Breast epithelium (tissue), 4 donors: ENCODE results near the gene MPI. TPM values are rescaled to one million over a fixed set of nuclear protein-coding genes. Genes with fewer than 3 reads are reported as not detected.

Source experiments
- DNase-seq, 2 donors: peaks; one replicate each; pipeline ENCODE4 v3.0.0-alpha.2; 2019; ENCODE audit warnings: low spot score in 2 of 2
- H3K27ac ChIP-seq, 2 donors: fragments of 200-600 bp; sonication (generic) in 1 of 2; one replicate each; pipeline ENCODE4 v1.5.1; 2016 to 2019; ENCODE audit warnings: mild to moderate bottlenecking in 1 of 2
- H3K27me3 ChIP-seq, 2 donors: fragments of 200-600 bp; sonication (generic) in 1 of 2; one replicate each; pipeline versions ENCODE4 v1.5.1 to v1.6.0; 2017 to 2019; ENCODE audit warnings: control low read depth in 1 of 2, mild to moderate bottlenecking in 1 of 2
- H3K36me3 ChIP-seq: fragments of 200-600 bp; one replicate; pipeline ENCODE4 v1.5.1; 2019
- H3K4me1 ChIP-seq, 2 donors: fragments of 200-600 bp; sonication (generic); one replicate each; pipeline ENCODE4 v1.5.1; 2016 to 2019; ENCODE audit warnings: control low read depth in 1 of 2
- H3K4me3 ChIP-seq, 3 donors: fragments of 200-600 bp; sonication (generic); 1 replicate in 2 of 3; 2 replicates in 1 of 3; pipeline ENCODE4 v1.5.1; 2016 to 2019; ENCODE audit warnings: mild to moderate bottlenecking in 3 of 3, moderate library complexity in 2 of 3
- H3K9me3 ChIP-seq, 2 donors: fragments of 200-600 bp; sonication (generic) in 1 of 2; one replicate each; pipeline ENCODE4 v1.5.1; 2016 to 2019; ENCODE audit warnings: control low read depth in 1 of 2
- POLR2A ChIP-seq: fragments of 450-650 bp; IDR thresholded peaks from one replicate; pipeline ENCODE4 v1.6.1; 2016; ENCODE audit warnings: antibody characterized with exemption, mild to moderate bottlenecking, moderate library complexity
- POLR2AphosphoS5 ChIP-seq, 3 donors: sonication (generic); formaldehyde crosslinking; IDR thresholded peaks; one replicate each; pipeline ENCODE4 v1.6.1; 2017; ENCODE audit warnings: antibody characterized with exemption in 3 of 3
- intact Hi-C: fragments of 100-400 bp; cut with DNase I; formaldehyde crosslinking; loops from one replicate; pipeline ENCODE4 v1.15.1; 2023; ENCODE audit warnings: low total_unique reads
- total RNA-seq, 3 donors: library from RNA; depleted of rRNA; stranded (reverse); fragments of >200 nt; gene quantifications; one replicate each; pipeline ENCODE4 v1.1.0, GENCODE V29; 2016
- TF ChIP-seq, protein P1 (sequence below), 3 donors: fragments of 450-650 bp; IDR thresholded peaks; one replicate each; pipeline ENCODE4 v1.5.1; 2016 to 2017; ENCODE audit warnings: antibody characterized with exemption in 3 of 3, mild to moderate bottlenecking in 3 of 3, moderate library complexity in 3 of 3

The MPI gene
- total RNA-seq, 3 donors from 2014 or later = 42.7 to 70.1 (median 48.3) TPM

GRCh38 chr15:74895830-74896229 is 6.0 kb downstream of the MPI start:
- no peaks in the 10 kb centered on the region for H3K36me3 ChIP-seq
- no peak for DNase-seq
- intact Hi-C loops = no loop called here
- H3K27ac ChIP-seq = no peak overlapping the region
- H3K4me1 ChIP-seq = no peaks in the 10 kb centered on the region
- no peaks in the 10 kb centered on the region for H3K27me3 ChIP-seq
- TF ChIP-seq POLR2AphosphoS5 (IDR thresholded peaks at IDR 0.05) = no peak
- no peak for TF ChIP-seq POLR2A
- TF ChIP-seq, protein P1, sequence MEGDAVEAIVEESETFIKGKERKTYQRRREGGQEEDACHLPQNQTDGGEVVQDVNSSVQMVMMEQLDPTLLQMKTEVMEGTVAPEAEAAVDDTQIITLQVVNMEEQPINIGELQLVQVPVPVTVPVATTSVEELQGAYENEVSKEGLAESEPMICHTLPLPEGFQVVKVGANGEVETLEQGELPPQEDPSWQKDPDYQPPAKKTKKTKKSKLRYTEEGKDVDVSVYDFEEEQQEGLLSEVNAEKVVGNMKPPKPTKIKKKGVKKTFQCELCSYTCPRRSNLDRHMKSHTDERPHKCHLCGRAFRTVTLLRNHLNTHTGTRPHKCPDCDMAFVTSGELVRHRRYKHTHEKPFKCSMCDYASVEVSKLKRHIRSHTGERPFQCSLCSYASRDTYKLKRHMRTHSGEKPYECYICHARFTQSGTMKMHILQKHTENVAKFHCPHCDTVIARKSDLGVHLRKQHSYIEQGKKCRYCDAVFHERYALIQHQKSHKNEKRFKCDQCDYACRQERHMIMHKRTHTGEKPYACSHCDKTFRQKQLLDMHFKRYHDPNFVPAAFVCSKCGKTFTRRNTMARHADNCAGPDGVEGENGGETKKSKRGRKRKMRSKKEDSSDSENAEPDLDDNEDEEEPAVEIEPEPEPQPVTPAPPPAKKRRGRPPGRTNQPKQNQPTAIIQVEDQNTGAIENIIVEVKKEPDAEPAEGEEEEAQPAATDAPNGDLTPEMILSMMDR (IDR thresholded peaks at IDR 0.05) = no peak
- H3K4me3 ChIP-seq = no peak overlapping the region
- no peaks in the 10 kb centered on the region for H3K9me3 ChIP-seq

DNA sequence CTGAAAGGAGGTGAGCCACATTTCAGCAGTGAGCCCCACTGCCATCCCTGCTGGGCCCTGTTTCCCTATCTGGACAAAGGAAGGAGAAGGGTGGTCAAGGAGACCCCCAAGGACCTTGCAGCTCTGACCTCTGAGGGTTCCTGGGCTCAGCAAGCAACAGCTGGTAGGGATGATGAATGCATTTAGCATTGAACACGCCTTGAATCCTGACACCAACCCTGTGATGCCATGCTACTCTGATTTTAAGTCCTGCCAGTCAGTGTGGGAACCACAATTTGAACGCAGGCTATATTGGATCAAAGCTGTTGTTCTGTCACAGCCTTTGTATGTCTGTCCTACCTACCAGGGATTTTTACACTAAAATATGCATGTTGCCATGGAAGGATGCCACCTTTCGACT is 6.5 kb downstream of the MPI start:
- Histone ChIP-seq H3K36me3 (no peaks in the 10 kb centered on the region), H3K27ac (no peak overlapping the region), H3K9me3 (no peaks in the 10 kb centered on the region), H3K27me3 (no peaks in the 10 kb centered on the region), H3K4me1 (no peaks in the 10 kb centered on the region), H3K4me3 (no peak overlapping the region)
- no peak for TF ChIP-seq POLR2A
- no peak for TF ChIP-seq POLR2AphosphoS5 (IDR thresholded peaks at IDR 0.05)
- TF ChIP-seq, protein P1 (IDR thresholded peaks at IDR 0.05) = no peak
- DNase-seq = no peak
- intact Hi-C loops = no loop called here

DNA sequence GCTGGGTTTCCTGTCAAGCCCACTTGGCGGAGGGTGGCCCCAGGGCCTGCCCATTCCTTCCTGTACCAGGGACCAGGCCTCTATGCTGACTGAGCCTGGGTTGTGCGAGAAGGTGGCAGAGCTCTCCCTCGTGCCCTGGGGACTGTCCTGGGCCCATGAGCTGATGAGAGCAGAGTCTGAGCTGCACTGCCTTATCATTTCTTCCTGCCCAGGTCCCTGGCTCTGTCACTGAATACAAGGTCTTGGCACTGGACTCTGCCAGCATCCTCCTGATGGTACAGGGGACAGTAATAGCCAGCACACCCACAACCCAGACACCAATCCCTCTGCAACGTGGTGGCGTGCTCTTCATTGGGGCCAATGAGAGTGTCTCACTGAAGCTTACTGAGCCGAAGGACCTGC is 7.5 kb downstream of the MPI start:
- DNase-seq = no peak
- Histone ChIP-seq H3K27ac (no peak overlapping the region), H3K36me3 (no peaks in the 10 kb centered on the region), H3K9me3 (no peaks in the 10 kb centered on the region), H3K4me3 (no peak overlapping the region), H3K4me1 (no peaks in the 10 kb centered on the region), H3K27me3 (no peaks in the 10 kb centered on the region)
- intact Hi-C loops = no loop called here
- TF ChIP-seq POLR2A (no peak), POLR2AphosphoS5 (IDR thresholded peaks at IDR 0.05) (no peak)
- TF ChIP-seq, protein P1 (IDR thresholded peaks at IDR 0.05) = no peak

DNA sequence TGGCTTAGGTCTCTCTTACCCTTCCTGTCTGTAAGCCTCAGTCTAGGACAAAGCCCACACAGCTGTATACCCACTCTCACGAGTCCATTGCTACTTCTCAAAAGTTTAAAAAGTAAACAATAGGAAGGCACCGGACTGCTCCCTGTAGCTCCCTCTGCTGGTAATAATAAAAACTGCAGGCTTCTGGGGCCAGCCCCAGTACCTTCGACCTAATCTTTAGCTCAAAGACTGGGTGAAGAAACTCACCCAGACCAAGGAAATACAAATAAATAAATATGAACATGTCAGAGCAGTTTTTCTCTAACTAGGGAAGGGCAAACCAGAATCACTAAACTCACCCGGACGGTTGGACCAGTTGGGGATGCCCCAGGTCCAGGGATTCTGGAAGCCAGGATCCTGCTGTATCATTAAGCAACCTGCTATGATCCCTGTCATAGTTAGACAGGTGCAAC is 11.8 kb downstream of the MPI start:
- Histone ChIP-seq H3K27ac (peak overlapping the region; percentile 21 to 67), H3K9me3 (no peaks in the 10 kb centered on the region), H3K27me3 (no peaks in the 10 kb centered on the region), H3K36me3 (no peaks in the 10 kb centered on the region), H3K4me1 (peaks cover 2 to 9% of the 10 kb centered on the region in 2 donors), H3K4me3 (no peak overlapping the region)
- peak; percentile 50 to 63 for DNase-seq
- TF ChIP-seq POLR2A (no peak), POLR2AphosphoS5 (IDR thresholded peaks at IDR 0.05) (no peak)
- TF ChIP-seq, protein P1 (IDR thresholded peaks at IDR 0.05) = peak; percentile 80 to 89 (median 84)
- intact Hi-C loops = no loop called here

GRCh38 chr15:74902295-74903075 is 12.6 kb downstream of the MPI start:
- Histone ChIP-seq H3K4me3 (no peak overlapping the region), H3K9me3 (no peaks in the 10 kb centered on the region), H3K27me3 (no peaks in the 10 kb centered on the region), H3K36me3 (no peaks in the 10 kb centered on the region), H3K4me1 (peaks cover 2 to 9% of the 10 kb centered on the region in 2 donors), H3K27ac (peak overlapping the region in 1 of 2 donors; percentile 67)
- intact Hi-C loops = no loop called here
- no peak for DNase-seq
- no peak for TF ChIP-seq POLR2AphosphoS5 (IDR thresholded peaks at IDR 0.05)
- no peak for TF ChIP-seq POLR2A
- TF ChIP-seq, protein P1 (IDR thresholded peaks at IDR 0.05) = no peak
